K562 (cell line): Measurements from ENCODE around the gene NRTN. TPM values are rescaled to one million over a fixed set of nuclear protein-coding genes. Genes with fewer than 3 reads are reported as not detected.

Experiments
- ARID1B ChIP-seq: fragments of 450-650 bp; IDR thresholded peaks from 2 replicates; pipeline ENCODE4 v1.6.1; 2016; ENCODE audit warnings: antibody characterized with exemption, mild to moderate bottlenecking, inconsistent platforms
- CBFA2T3 ChIP-seq: fragments of 450-650 bp; IDR thresholded peaks from 2 replicates; pipeline ENCODE4 v1.6.1; 2017
- CXXC5 ChIP-seq: fragments of 250-450 bp; sonication (Bioruptor Pico); IDR thresholded peaks from 2 replicates; pipeline ENCODE4 v1.8.0; 2022; ENCODE audit warnings: inconsistent platforms, mild to moderate bottlenecking, moderate library complexity
- DACH1 ChIP-seq: fragments of 450-650 bp; IDR thresholded peaks from 2 replicates; pipeline ENCODE4 v1.6.1; 2018; ENCODE audit not compliant: partially characterized antibody
- E2F5 ChIP-seq: sonication (generic); formaldehyde crosslinking; IDR thresholded peaks from 2 replicates; pipeline ENCODE4 v1.8.0; 2022; ENCODE audit warnings: mild to moderate bottlenecking, missing genetic modification reagents
- ETS1 ChIP-seq: conservative IDR thresholded peaks from 2 replicates; pipeline ENCODE4 v1.6.1; 2011; ENCODE audit warnings: low read depth, mild to moderate bottlenecking, low read length; ENCODE audit not compliant: control insufficient read depth
- HDGF ChIP-seq: fragments of 450-650 bp; IDR thresholded peaks from 2 replicates; pipeline ENCODE4 v1.6.1; 2016
- MCM3 ChIP-seq: fragments of 450-650 bp; IDR thresholded peaks from 2 replicates; pipeline ENCODE4 v1.6.1; 2016
- MCM5 ChIP-seq: fragments of 450-650 bp; IDR thresholded peaks from 2 replicates; pipeline ENCODE4 v1.6.1; 2016; ENCODE audit warnings: low read depth
- MLX ChIP-seq, 2 experiments: fragments of 450-650 bp in 1 of 2; sonication (generic) in 1 of 2; formaldehyde crosslinking; conservative IDR thresholded peaks; 2 replicates each; pipeline versions ENCODE4 v1.4.0 to v1.8.1; 2020 to 2022; ENCODE audit warnings: mild to moderate bottlenecking in 1 of 2, missing genetic modification reagents in 1 of 2
- RBM39 ChIP-seq: fragments of 200-400 bp; formaldehyde crosslinking; optimal IDR thresholded peaks from 2 replicates; pipeline ENCODE3; 2018; ENCODE audit warnings: low read depth, low read length
- SAFB2 ChIP-seq: fragments of 200-400 bp; formaldehyde crosslinking; IDR thresholded peaks from 2 replicates; pipeline ENCODE4 v1.6.1; 2018; ENCODE audit warnings: borderline replicate concordance, low read length, low read depth, moderate library complexity; ENCODE audit not compliant: severe bottlenecking
- TEAD4 ChIP-seq, 2 experiments: sonication (generic) in 1 of 2; formaldehyde crosslinking in 1 of 2; IDR thresholded peaks; 2 replicates each; pipeline versions ENCODE4 v1.6.1 to v1.8.0; 2012 to 2022; ENCODE audit warnings: borderline replicate concordance in 1 of 2, inconsistent platforms in 1 of 2, low read length in 1 of 2, mild to moderate bottlenecking in 1 of 2, missing genetic modification reagents in 1 of 2
- ZNF143 ChIP-seq: sonication (generic); formaldehyde crosslinking; IDR thresholded peaks from 2 replicates; pipeline ENCODE4 v1.9.0; 2022; ENCODE audit warnings: mild to moderate bottlenecking, missing genetic modification reagents
- ZNF274 ChIP-seq: IDR thresholded peaks from 2 replicates; pipeline ENCODE4 v1.6.1; 2011; ENCODE audit warnings: low read depth, mild to moderate bottlenecking, low read length, moderate library complexity, borderline replicate concordance
- ZNF324 ChIP-seq: fragments of 250-450 bp; sonication (Bioruptor Pico); IDR thresholded peaks from 2 replicates; pipeline ENCODE4 v1.4.0; 2020; ENCODE audit warnings: mild to moderate bottlenecking
- polyA plus RNA-seq, 8 experiments: library from polyadenylated mRNA; depleted of rRNA in 4 of 8; stranded (reverse) in 5 of 8; unstranded in 3 of 8; fragments of >200 nt; fragmentation: Nextera tagmentation in 2 of 8; fragmentation: Illumina TruSeq in 1 of 8; extraction: Ambion mirVana in 2 of 8; extraction: Trizol in 1 of 8; gene quantifications; 2 replicates each; pipeline versions ENCODE4 v1.2.1 to v1.2.3, GENCODE V29; 2011 to 2014; ENCODE audit warnings: inconsistent platforms in 1 of 8, missing spikeins in 1 of 8
- total RNA-seq, 7 experiments: library from RNA; depleted of rRNA in 6 of 7; stranded (reverse); fragments of >200 nt in 6 of 7; fragmentation: Illumina TruSeq in 2 of 7; extraction: Trizol in 2 of 7; gene quantifications; 2 replicates each; pipeline versions ENCODE4 v1.2.1 to v1.2.3, GENCODE V29; 2011 to 2021; ENCODE audit warnings: low replicate concordance in 1 of 7

The NRTN gene
- total and polyA plus RNA-seq, 9 of the 15 experiments (the other 6 are each of a cell fraction or from before 2014, with no cell fraction given), result 0.62 to 8.1 (median 1.6) TPM; not detected in 2

GRCh38 chr19:5803752-5804515 is 933 bp upstream of the NRTN start (continued):
- peak; percentile 17 for TF ChIP-seq E2F5
- TF ChIP-seq CXXC5 (CRISPR knock-in tag), result peak; percentile 88
- TF ChIP-seq MCM3, result no peak
- TF ChIP-seq ZNF274, result no peak; the same call in 1 of the 2 replicates
- peak in 1 of 2 experiments; percentile 3; a peak in 1 of 4 replicates for TF ChIP-seq MLX (CRISPR knock-in tag; conservative IDR thresholded peaks at IDR 0.05)
- no peak for TF ChIP-seq RBM39
- TF ChIP-seq MCM5, result no peak
- peak; percentile 20; the same call in 1 of the 2 replicates for TF ChIP-seq CBFA2T3
- peak; percentile 28 for TF ChIP-seq DACH1
- TF ChIP-seq ZNF324, result no peak
- TF ChIP-seq ETS1, result peak; percentile 16; the same call in 1 of the 2 replicates
- peak; percentile 36; the same call in 1 of the 2 replicates for TF ChIP-seq ARID1B
- TF ChIP-seq HDGF, result no peak; the same call in 1 of the 2 replicates
- TF ChIP-seq ZNF143 (CRISPR knock-in tag), result 0 out of 2 replicates have a peak, but pooled peaks have one; percentile 33
- no peak; the same call in 1 of the 2 replicates for TF ChIP-seq TEAD4 (IDR thresholded peaks at IDR 0.05; ENCODE audit: low read length)
- TF ChIP-seq TEAD4 (CRISPR knock-in tag; IDR thresholded peaks at IDR 0.05; ENCODE audit: borderline replicate concordance), result peak; percentile 100
- TF ChIP-seq SAFB2, result no peak
